ENCODE data around the gene FIBP.

DNA sequence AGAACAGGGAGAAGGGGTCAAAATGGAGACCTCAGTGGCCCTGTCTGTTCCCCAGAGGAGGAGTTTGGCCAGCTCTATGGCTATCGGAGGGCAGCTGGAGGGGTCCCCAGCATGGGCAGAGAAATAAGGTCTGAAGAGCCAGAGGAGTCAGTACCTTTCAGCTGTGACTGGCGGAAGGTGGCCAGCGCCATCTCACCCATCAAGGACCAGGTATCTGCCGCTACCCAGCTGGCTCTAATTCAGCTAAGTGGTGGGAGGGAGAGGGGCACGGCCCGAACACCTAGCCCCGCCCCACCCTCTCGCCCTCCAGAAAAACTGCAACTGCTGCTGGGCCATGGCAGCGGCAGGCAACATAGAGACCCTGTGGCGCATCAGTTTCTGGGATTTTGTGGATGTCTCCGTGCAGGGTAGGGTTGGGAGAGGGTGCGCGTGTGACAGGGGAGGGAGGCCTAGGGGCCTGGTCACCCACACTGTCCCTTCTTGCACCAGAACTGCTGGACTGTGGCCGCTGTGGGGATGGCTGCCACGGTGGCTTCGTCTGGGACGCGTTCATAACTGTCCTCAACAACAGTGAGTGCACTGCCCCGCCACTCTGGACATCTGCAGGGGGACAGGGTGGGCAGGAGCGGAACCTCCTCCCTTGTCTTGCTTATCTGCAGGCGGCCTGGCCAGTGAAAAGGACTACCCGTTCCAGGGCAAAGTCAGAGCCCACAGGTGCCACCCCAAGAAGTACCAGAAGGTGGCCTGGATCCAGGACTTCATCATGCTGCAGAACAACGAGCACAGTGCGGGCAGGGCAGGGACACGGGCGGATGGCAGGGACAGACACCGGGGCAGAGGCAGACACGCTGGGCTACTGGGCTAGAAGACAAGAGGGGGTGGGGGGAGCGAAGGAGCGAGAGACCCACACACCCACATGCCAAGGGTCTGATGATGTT, 5.9 kb downstream of the FIBP start:
- TF ChIP-seq, protein P1, sequence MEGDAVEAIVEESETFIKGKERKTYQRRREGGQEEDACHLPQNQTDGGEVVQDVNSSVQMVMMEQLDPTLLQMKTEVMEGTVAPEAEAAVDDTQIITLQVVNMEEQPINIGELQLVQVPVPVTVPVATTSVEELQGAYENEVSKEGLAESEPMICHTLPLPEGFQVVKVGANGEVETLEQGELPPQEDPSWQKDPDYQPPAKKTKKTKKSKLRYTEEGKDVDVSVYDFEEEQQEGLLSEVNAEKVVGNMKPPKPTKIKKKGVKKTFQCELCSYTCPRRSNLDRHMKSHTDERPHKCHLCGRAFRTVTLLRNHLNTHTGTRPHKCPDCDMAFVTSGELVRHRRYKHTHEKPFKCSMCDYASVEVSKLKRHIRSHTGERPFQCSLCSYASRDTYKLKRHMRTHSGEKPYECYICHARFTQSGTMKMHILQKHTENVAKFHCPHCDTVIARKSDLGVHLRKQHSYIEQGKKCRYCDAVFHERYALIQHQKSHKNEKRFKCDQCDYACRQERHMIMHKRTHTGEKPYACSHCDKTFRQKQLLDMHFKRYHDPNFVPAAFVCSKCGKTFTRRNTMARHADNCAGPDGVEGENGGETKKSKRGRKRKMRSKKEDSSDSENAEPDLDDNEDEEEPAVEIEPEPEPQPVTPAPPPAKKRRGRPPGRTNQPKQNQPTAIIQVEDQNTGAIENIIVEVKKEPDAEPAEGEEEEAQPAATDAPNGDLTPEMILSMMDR (IDR thresholded peaks at IDR 0.05; ENCODE audit: low read depth, low read length): no peak
- TF ChIP-seq, protein P2, sequence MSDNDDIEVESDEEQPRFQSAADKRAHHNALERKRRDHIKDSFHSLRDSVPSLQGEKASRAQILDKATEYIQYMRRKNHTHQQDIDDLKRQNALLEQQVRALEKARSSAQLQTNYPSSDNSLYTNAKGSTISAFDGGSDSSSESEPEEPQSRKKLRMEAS (IDR thresholded peaks at IDR 0.05; ENCODE audit: low read depth, low read length): no peak
- TF ChIP-seq POLR2A (IDR thresholded peaks at IDR 0.05; ENCODE audit: extremely low read depth, insufficient read length): no peak
